Spleen (tissue), 7 donors: ENCODE data around the gene FCRL3.

ENCODE experiments used
- POLR2A ChIP-seq, 3 donors: fragments of 450-650 bp; IDR thresholded peaks; one replicate each; pipeline ENCODE4 v1.5.1; 2017; ENCODE audit warnings: antibody characterized with exemption in 3 of 3, mild to moderate bottlenecking in 1 of 3
- POLR2AphosphoS5 ChIP-seq, 3 donors: sonication (generic); formaldehyde crosslinking; IDR thresholded peaks; one replicate each; pipeline ENCODE4 v1.5.1; 2017; ENCODE audit warnings: antibody characterized with exemption in 3 of 3
- TF ChIP-seq, protein P1 (sequence below), 11 experiments: fragments of 200-600 bp in 7 of 11; fragments of 450-650 bp in 4 of 11; sonication (generic) in 4 of 11; IDR thresholded peaks in 8 of 11; conservative IDR thresholded peaks in 3 of 11; 1 replicate in 7 of 11; 2 replicates in 4 of 11; pipeline versions ENCODE4 v1.4.0 to v1.8.0; 2016 to 2021; ENCODE audit warnings: antibody characterized with exemption in 11 of 11, inconsistent platforms in 4 of 11, mild to moderate bottlenecking in 1 of 11
- donor health status: DM: no; HTN: no; CAD: no; lungs with moderate emphysema.
- donor health status: DM: no; HTN: no; CAD: no.
- donor health status: DM: no; HTN: no; CAD: no.

DNA sequence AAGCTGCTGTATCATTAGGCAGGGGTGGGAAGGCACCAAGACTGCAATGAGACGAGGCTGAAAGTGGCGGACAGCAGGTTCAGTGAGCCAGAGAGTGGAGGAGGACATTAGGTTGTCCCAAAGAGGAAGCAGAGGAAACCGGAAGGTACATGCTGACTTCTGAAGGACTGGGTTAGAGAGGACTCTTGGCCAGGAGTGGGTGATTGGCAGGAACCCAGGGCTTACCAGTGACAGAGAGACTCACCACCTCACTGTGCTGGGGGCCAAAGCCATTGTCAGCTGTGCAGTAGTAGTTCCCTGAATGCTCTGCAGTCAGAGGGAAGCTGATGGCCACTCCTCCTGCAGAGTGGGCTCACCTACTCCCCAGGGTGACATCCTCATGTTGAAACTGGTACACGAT lies 60.8 kb downstream of the FCRL3 start:
- TF ChIP-seq POLR2A (IDR thresholded peaks at IDR 0.05), result no peak
- TF ChIP-seq, protein P1, sequence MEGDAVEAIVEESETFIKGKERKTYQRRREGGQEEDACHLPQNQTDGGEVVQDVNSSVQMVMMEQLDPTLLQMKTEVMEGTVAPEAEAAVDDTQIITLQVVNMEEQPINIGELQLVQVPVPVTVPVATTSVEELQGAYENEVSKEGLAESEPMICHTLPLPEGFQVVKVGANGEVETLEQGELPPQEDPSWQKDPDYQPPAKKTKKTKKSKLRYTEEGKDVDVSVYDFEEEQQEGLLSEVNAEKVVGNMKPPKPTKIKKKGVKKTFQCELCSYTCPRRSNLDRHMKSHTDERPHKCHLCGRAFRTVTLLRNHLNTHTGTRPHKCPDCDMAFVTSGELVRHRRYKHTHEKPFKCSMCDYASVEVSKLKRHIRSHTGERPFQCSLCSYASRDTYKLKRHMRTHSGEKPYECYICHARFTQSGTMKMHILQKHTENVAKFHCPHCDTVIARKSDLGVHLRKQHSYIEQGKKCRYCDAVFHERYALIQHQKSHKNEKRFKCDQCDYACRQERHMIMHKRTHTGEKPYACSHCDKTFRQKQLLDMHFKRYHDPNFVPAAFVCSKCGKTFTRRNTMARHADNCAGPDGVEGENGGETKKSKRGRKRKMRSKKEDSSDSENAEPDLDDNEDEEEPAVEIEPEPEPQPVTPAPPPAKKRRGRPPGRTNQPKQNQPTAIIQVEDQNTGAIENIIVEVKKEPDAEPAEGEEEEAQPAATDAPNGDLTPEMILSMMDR (IDR thresholded peaks at IDR 0.05 in 8 of 11, conservative IDR thresholded peaks at IDR 0.05 in 3 of 11), result no peak
- no peak for TF ChIP-seq POLR2AphosphoS5 (IDR thresholded peaks at IDR 0.05)
